Sigmoid colon (tissue), 7 donors: ENCODE results near the gene SBNO2. TPM values are rescaled to one million over a fixed set of nuclear protein-coding genes. Genes with fewer than 3 reads are reported as not detected.

Experiments used
- DNase-seq: peaks from one replicate; pipeline ENCODE4 v3.0.0-alpha.2; 2019
- H3K27ac ChIP-seq, 4 donors: fragments of 200-600 bp; sonication (generic); one replicate each; pipeline ENCODE4 v1.5.1; 2016 to 2019; ENCODE audit warnings: mild to moderate bottlenecking in 1 of 4
- H3K27me3 ChIP-seq, 3 donors: fragments of 200-600 bp; sonication (generic); one replicate each; pipeline ENCODE4 v1.5.1; 2019; ENCODE audit warnings: mild to moderate bottlenecking in 1 of 3
- H3K36me3 ChIP-seq, 4 donors: fragments of 200-600 bp; sonication (generic); one replicate each; pipeline ENCODE4 v1.5.1; 2016 to 2019
- H3K4me1 ChIP-seq, 4 donors: fragments of 200-600 bp; sonication (generic); one replicate each; pipeline ENCODE4 v1.5.1; 2017 to 2019
- H3K4me3 ChIP-seq, 4 donors: fragments of 200-600 bp; sonication (generic); one replicate each; pipeline ENCODE4 v1.5.1; 2017 to 2019; ENCODE audit warnings: mild to moderate bottlenecking in 2 of 4, moderate library complexity in 1 of 4
- H3K9me3 ChIP-seq, 4 donors: fragments of 200-600 bp in 3 of 4; sonication (generic) in 3 of 4; one replicate each; pipeline versions ENCODE4 v1.5.1 to v1.6.1; 2013 to 2019
- CTCF ChIP-seq, 4 experiments: fragments of 450-650 bp in 3 of 4; fragments of 200-600 bp in 1 of 4; IDR thresholded peaks; one replicate each; pipeline ENCODE4 v1.5.1; 2016 to 2019; ENCODE audit warnings: antibody characterized with exemption in 4 of 4, mild to moderate bottlenecking in 3 of 4, moderate library complexity in 2 of 4
- EP300 ChIP-seq, 4 donors: sonication (generic); formaldehyde crosslinking; IDR thresholded peaks; one replicate each; pipeline ENCODE4 v1.6.1; 2017; ENCODE audit warnings: antibody characterized with exemption in 4 of 4
- POLR2A ChIP-seq, 2 donors: fragments of 450-650 bp; IDR thresholded peaks; one replicate each; pipeline ENCODE4 v1.6.1; 2016; ENCODE audit warnings: antibody characterized with exemption in 2 of 2, mild to moderate bottlenecking in 2 of 2, moderate library complexity in 2 of 2
- POLR2AphosphoS5 ChIP-seq, 4 donors: sonication (generic); formaldehyde crosslinking; IDR thresholded peaks; one replicate each; pipeline ENCODE4 v1.6.1; 2017; ENCODE audit warnings: antibody characterized with exemption in 4 of 4
- WGBS, 2 donors: extraction: QIAGEN DNeasy Blood & Tissue Kit; methylation state at CpG; one replicate each; pipeline ENCODE4 v1.1.7; 2013; 5-methylcytosine and 5-hydroxymethylcytosine counted together
- intact Hi-C: fragments of 100-400 bp; cut with DNase I; formaldehyde crosslinking; loops from one replicate; pipeline ENCODE4 v1.15.1; 2023
- polyA plus RNA-seq, 3 donors: library from polyadenylated mRNA; stranded (reverse); fragments of 200-250 nt; gene quantifications; one replicate each; pipeline ENCODE4 v1.2.3, GENCODE V29; 2013
- total RNA-seq, 4 donors: library from RNA; depleted of rRNA; stranded (reverse); fragments of >200 nt; gene quantifications; one replicate each; pipeline ENCODE4 v1.1.0, GENCODE V29; 2016
- donor health status: healthy with polysubstance abuse.
- donor health status: Bipolar disorder and iron deficiency.
- donor health status: healthy.

SBNO2 gene
- total and polyA plus RNA-seq, 7 donors, result 6.8 to 91.9 (median 14.8) TPM

DNA sequence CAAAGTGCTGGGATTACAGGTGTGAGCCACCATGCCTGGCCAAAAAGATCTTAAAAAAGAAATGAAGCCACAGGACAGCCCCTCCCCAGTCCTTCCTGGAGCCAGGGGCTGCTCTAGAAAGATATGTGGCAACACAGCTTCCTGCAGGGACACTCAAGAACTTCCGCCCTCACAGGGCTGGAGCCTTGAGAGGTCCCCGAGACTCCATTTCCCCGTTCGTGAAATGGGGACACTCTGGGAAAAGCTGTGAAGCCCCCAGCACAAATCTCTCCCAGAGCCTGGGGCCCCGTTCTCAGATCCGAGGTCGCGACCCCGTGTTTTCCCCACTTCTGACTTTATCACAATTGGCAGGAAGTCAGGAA is 72.8 kb downstream of the SBNO2 start:
- peak overlapping the region; percentile 98 to 100 (median 100) for H3K27ac ChIP-seq
- intact Hi-C loops, result loop anchor here (5.0 to 10.0 kb wide), 2 partner anchors 177 to 424 kb away; partner anchors contain the start of genes ARID3A and FSTL3
- no peak for TF ChIP-seq POLR2A (IDR thresholded peaks at IDR 0.05)
- no peak for TF ChIP-seq CTCF (IDR thresholded peaks at IDR 0.05)
- TF ChIP-seq POLR2AphosphoS5 (IDR thresholded peaks at IDR 0.05), result no peak
- no peak for TF ChIP-seq EP300 (IDR thresholded peaks at IDR 0.05)
- WGBS, 2 donors, result 29 to 71% methylated on average over 9 of the region's 9 CpGs
- peaks cover 0 to 7% (median 5%) of the 10 kb centered on the region in 4 donors for H3K36me3 ChIP-seq
- peak; percentile 87 for DNase-seq
- H3K27me3 ChIP-seq, result no peaks in the 10 kb centered on the region
- H3K9me3 ChIP-seq, result no peaks in the 10 kb centered on the region
- peaks cover 0 to 57% (median 49%) of the 10 kb centered on the region in 4 donors for H3K4me1 ChIP-seq
- H3K4me3 ChIP-seq, result peak overlapping the region in 1 of 4 donors; percentile 1

DNA sequence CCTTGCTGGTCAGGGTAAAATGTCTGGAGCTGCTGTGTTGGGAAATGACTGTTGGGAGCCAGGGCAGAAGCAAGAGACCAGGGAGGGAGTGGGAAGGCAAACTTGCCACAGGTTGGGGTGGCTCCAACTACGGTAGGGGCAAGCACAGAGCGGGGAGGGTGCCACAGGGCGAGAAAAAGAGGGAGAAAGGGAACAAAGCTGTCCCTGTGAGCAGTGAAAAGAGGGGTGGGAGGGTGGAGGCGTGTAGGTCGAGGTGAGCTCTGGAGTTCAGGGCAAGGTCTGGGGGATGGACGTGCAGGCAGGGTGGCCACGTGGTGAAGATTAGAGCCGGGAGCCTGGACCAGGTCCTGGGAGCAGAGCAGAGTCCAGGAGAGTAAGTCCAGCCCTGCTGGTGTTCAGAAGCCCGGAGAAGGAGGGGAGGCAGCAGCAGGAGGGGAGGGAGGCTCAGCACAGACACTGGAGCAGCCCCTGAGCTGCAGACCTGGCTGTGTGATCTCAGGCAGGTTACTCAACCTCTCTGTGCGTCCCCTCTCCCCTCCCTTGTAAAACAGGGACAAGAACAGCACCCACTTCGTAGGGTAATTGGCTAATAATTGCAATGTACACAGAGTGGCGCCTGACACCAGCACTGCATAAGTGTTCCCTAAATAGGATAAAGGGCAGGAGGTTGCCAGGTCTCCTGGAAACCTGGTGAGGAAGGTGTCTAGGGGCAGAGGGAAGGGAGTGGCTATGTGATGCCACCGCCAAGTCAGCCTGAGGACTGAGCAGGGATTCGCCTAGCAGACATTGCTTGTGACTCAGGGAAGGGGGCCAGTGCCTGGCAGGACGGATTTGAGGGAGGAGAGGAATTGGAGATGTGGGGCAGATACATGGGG is 75.7 kb downstream of the SBNO2 start:
- H3K4me1 ChIP-seq, result peaks cover 0 to 61% (median 51%) of the 10 kb centered on the region in 4 donors
- H3K27ac ChIP-seq, result peak overlapping the region; percentile 98 to 100 (median 100)
- intact Hi-C loops, result loop anchor here (5.0 kb wide), 1 partner anchor 71 kb away; the partner anchor contains the start of gene CNN2
- no peaks in the 10 kb centered on the region for H3K27me3 ChIP-seq
- WGBS, 2 donors, result 19 to 63% methylated on average over 15 of the region's 15 CpGs
- no peaks in the 10 kb centered on the region for H3K9me3 ChIP-seq
- H3K4me3 ChIP-seq, result no peak overlapping the region
- TF ChIP-seq CTCF (IDR thresholded peaks at IDR 0.05) (no peak), POLR2AphosphoS5 (IDR thresholded peaks at IDR 0.05) (no peak), POLR2A (IDR thresholded peaks at IDR 0.05) (no peak), EP300 (IDR thresholded peaks at IDR 0.05) (no peak)
- DNase-seq, result no peak
- H3K36me3 ChIP-seq, result peaks cover 0 to 3% (median 0%) of the 10 kb centered on the region in 4 donors

DNA sequence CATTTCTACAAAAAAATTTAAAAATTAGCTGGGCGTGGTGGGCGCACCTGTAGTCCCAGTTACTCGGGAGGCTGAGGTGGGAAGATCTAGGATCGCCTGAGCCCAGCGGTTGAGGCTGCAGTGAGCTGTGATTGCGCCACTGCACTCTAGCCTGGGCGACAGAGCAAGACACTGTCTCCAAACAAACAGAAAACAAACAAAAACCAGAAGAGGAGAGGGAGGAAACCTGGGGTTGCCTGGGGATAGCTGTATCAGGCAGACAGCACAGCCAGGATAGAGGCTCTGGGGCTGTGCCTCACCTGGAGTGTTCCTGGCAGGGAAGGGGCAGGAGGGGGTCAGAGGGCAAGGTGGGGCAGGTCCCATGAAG is 76.3 kb downstream of the SBNO2 start:
- H3K27ac ChIP-seq, result peak overlapping the region in 2 of 4 donors; percentile 98 to 100
- H3K9me3 ChIP-seq, result no peaks in the 10 kb centered on the region
- intact Hi-C loops, result loop anchor here (5.0 kb wide), 1 partner anchor 70 kb away; the partner anchor contains the start of gene CNN2
- DNase-seq, result no peak
- no peak overlapping the region for H3K4me3 ChIP-seq
- peaks cover 0 to 60% (median 49%) of the 10 kb centered on the region in 4 donors for H3K4me1 ChIP-seq
- peaks cover 0 to 8% (median 0%) of the 10 kb centered on the region in 4 donors for H3K36me3 ChIP-seq
- WGBS, 2 donors, result 31 to 78% methylated on average over 7 of the region's 7 CpGs
- TF ChIP-seq POLR2A (IDR thresholded peaks at IDR 0.05), result no peak
- TF ChIP-seq EP300 (IDR thresholded peaks at IDR 0.05), result no peak
- TF ChIP-seq POLR2AphosphoS5 (IDR thresholded peaks at IDR 0.05), result no peak
- no peak for TF ChIP-seq CTCF (IDR thresholded peaks at IDR 0.05)
- H3K27me3 ChIP-seq, result no peaks in the 10 kb centered on the region

GRCh38 chr19:1094978-1095701 is 78.9 kb downstream of the SBNO2 start, which contains the start of gene POLR2E:
POLR2E (minus strand) TSS chr19:1095375; CDS start chr19:1095315, 60 bp downstream.
- peaks cover 11 to 27% (median 17%) of the 10 kb centered on the region in 4 donors for H3K36me3 ChIP-seq
- TF ChIP-seq POLR2AphosphoS5 (IDR thresholded peaks at IDR 0.05) (peak; percentile 93 to 96 (median 93)), EP300 (IDR thresholded peaks at IDR 0.05) (peak in 1 of 4 donors; percentile 28), POLR2A (IDR thresholded peaks at IDR 0.05) (peak; percentile 77 to 80), CTCF (IDR thresholded peaks at IDR 0.05) (no peak)
- peak within 1 kb of the TSS; percentile 71 to 99 (median 97) for H3K4me3 ChIP-seq
- intact Hi-C loops, result loop anchor here (5.0 kb wide), 1 partner anchor 68 kb away; the partner anchor contains the start of gene CNN2
- H3K4me1 ChIP-seq, result peaks cover 0 to 37% (median 30%) of the 10 kb centered on the region in 4 donors
- WGBS, 2 donors, result 0% methylated on average over 81 of the region's 81 CpGs
- H3K27me3 ChIP-seq, result no peaks in the 10 kb centered on the region
- H3K9me3 ChIP-seq, result no peaks in the 10 kb centered on the region
- DNase-seq, result peak; percentile 100
- H3K27ac ChIP-seq, result peak within 1 kb of the TSS; percentile 77 to 87 (median 81)
